NCI-H82 treated with DMSO at 0.1 percent for 48 hours (cell line): Measurements from ENCODE around the gene CARF.
"Not testable (repeated sequence)": the region's sequence is repeated elsewhere in the genome, so short reads cannot be mapped to it uniquely, and the experiment has no call there.

ENCODE experiments used
- DNase-seq: peaks from one replicate; lab custom pipeline; 2025; ENCODE audit not compliant: unreplicated experiment; lab: John Stamatoyannopoulos, UW

The CARF gene

DNA sequence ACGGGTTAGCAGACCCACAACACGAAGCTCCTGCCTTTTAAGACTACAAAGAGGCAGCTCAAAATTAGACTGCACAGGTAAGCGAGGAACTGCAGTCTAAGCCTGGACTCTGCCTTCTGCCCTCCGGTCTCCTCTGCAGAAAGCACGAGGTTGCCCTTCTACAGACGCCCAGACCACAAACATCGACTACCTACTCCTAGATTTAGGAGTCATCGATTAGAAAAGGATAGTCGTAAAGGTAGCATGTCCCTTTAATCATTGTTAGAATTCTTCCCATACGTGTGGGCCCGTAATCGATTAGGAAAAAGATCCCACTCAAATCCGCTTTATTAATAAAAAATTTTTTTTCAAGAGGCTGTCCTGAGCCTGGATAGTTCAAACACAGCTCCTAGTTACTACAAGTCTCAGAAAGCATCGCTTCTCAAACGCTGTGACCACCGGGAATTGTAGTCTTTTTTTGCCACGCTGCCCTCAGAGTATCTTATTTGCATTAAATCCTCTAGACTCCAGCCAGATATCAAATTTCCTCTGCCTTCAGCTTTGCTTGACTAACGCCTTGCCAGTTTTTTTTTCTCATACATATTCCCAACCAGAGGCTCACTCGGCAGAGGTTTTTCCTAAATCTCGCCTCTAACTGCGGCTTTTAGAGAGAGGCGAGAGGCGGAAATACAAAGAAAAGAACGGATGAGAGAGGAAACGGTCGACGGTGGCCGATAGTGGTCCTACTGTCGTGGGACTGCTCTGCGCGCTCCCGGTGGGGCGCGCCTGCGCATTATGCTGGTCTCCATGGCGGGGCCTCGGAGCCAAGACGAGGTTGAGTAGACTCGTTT lies at the start of gene CARF, which contains the start of gene WDR12:
Gene CARF (plus strand): TSS at position 764 of the 830 bp plus-strand sequence. CDS start 29,628 bp downstream, outside the sequence.
Gene WDR12 (minus strand): TSS at position 162 of the 830 bp plus-strand sequence. CDS start 197 bp downstream, outside the sequence.
- DNase-seq = peak; percentile 94

DNA sequence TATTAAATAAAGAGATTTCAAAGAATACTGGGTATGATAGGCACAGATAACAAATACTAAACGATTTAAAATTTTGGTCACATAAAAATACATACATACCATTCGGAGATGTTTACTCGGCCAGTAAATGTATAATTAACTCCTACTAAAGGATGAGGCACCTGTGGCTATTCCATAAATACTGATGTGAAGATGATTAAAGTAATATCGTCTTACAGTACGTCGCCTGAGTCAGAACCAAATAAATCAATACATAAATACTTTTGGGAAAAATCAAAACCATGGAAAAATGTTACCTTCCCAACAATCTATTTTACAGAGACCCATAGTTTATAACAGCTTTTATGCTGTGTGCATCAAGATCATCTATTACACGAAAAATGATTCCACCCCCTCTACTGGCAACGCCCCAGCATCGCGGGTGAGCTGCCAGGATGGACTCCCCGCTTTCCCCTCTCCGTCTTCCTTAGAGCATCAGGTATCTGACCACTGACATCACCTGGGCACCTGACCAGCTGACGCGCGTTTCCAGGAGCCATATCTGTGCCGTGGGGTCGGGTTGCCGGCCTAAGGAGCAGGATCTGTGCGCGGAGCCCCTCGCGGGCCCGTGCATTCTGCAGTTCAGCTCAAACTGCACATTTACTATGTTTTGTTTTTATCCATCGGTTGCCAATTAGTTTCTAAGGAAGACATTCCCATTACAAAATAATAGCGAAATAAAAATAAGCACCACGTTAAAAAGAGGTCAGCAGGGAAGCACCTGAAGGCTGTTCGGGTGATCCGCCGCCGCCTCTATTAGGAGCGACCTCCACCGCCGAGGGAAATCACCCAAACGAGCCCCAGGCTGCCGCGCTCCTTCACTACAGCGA lies 41.4 kb upstream of the CARF start:
- DNase-seq = peak; percentile 36

GRCh38 chr2:202871300-202872141 lies 40.6 kb upstream of the CARF start, which contains the start of gene ICA1L:
Gene ICA1L (minus strand): TSS chr2:202871766. CDS start chr2:202829009, 42,757 bp downstream.
- DNase-seq = peak; percentile 27

DNA sequence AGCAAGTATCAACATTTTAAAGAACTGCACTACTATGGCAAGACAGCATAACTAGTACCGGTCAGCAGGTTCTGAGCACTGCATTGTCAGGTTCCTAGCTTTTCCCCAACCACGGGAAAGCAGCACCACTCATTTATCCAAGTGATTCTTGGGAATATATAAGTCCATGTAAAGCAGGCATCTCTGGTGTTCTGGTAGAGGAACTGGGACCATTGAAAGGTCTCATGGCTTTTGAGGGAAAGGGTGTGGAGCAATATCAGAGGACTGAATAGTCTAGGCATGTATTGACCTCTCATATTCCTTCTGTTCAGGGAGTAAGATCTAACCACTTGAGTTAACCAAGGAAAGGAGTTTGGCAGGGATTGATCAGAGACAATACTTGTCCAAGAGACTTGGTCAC lies 34.4 kb upstream of the CARF start:
- no peak for DNase-seq

GRCh38 chr2:202881570-202881969 lies 30.5 kb upstream of the CARF start:
- DNase-seq = no peak

DNA sequence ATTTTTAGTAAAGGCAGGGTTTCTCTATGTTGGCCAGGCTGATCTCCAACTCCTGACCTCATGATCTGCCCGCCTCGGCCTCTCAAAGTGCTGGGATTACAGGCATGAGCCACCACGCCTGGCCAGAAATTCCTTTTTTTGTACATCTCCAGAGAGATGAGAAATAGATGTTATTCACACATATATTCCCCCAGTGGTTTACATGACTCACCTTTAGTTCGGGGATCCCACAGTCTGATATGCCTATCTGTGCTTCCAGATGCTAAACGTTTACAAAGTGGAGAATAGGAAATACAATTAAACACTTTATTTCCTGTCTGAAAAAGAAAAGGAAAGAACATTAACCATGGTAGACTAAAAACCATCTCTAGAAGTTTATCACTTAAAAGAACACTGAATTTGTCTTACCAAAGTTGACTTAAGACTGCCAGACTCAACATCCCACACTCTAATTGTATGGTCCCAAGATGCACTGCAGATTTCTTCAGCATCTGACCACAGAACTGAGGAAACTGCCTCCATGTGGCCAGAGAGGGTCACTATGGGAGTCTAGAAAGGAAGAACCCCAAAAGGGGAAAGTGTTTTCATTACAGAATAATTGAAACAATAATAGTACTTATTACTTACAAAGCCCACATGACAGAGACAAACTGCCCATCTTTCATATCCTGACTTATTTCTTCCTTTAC lies 27.9 kb upstream of the CARF start:
- DNase-seq = no peak

DNA sequence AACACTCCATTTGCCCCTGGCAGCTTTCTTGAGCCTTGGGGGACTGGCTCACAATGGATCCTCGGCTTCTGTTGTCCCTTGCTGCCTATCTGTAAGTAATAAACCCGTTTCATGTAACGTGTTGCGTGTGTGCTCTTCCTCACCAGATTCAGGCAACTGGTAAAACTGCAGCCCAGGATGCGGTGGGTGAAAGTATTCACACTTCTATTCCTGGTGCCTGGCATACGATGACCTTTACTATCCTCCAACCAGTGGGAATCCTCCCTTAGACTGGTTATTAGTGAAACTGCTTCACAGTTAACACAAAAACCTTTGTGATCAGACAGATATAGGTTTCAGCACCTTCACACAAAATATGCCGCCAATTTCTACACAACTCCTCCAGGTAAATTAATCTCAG lies 26.9 kb upstream of the CARF start:
- DNase-seq = no peak

GRCh38 chr2:202905507-202905906 lies 6.6 kb upstream of the CARF start:
- not testable (repeated sequence) for DNase-seq

- DNase-seq = no peak
Observed at GRCh38 chr2:202908186-202908585, 3.9 kb upstream of the CARF start.

DNA sequence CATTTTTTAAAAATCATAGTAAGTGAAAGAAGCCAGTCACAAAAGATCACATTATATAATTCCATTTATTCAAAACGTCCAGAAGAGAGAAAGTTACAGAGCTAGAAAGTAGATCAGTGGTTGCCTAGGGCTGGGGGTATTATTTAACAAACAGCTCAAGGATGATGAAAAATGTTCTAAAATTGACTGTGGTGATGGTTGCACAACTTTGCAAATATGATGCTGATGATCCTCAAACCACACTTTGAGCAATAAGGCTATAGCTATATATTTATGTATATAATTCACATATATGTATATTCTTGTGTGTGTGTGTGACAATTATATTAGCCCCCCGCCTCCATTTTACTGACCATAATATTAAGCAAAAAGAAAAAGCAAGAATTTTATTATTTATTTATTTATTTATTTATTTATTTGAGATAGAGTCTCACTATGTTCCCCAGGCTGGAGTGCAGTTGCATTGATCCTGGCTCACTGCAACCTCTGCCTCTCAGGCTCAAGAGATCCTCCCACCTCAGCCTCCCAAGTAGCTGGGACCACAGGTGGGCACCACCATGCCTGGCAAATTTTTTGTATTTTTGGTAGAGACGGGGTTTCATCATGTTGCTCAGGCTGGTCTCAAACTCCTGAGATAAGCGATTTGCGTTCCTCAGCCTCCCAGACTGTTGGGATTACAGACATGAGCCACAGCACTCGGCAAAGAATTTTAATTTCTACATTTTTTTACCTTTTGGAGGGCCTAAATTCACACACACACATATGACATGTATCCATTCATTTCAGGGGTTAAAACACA lies 2.5 kb upstream of the CARF start:
- no peak for DNase-seq

DNA sequence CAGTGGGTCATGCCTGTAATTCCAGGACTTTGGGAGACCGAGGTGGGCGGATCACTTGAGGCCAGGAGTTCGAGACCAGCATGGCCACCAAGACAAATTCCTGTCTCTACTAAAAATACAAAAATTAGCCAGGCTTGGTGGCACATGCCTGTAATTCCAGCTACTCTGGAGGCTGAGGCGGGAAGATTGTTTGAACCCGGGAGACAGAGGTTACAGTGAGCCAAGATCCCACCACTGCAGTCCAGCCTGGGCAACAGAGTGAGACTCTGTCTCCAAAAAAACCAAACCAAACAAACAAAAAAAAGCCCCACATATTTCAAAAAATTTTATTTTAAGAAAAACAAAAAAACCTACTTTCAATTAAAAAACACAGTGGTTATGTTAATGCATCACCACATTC lies 1.8 kb upstream of the CARF start:
- DNase-seq = not testable (repeated sequence)

DNA sequence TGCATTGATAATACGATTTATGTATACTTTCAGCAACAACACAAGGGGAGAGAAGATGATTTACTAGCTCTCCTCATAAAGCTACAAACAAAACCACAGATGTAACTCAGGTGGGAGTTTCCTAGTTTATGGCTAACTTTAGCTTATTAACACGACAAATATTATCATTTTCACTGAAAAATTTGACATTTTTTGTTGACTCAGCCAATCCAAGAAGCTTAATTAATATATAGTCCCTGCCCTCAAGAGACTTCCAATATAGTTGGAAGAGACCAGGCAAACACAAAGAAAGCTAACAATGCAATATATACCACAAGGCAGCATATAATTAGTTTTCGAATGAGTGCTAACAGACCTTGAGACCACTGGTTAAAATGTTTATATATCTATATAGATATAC lies 1.4 kb upstream of the CARF start:
- DNase-seq = no peak

DNA sequence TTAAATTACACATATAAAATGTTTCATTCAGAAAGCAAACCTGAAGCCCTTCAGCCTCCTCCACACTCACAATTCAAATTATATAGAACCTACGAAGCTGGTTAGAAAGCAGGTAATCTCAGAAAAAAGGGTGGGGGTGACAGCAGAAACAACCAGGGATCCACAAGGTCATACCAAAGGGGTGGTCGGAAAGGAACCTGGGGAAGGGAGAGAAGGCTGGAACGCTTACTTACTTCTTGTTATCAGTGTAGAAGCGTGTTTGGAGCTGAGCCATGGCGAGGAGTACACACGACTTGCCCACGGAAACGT lies 918 bp upstream of the CARF start:
- DNase-seq = no peak

GRCh38 chr2:202912342-202913201 lies 497 bp downstream of the CARF start:
- not testable (repeated sequence) for DNase-seq

DNA sequence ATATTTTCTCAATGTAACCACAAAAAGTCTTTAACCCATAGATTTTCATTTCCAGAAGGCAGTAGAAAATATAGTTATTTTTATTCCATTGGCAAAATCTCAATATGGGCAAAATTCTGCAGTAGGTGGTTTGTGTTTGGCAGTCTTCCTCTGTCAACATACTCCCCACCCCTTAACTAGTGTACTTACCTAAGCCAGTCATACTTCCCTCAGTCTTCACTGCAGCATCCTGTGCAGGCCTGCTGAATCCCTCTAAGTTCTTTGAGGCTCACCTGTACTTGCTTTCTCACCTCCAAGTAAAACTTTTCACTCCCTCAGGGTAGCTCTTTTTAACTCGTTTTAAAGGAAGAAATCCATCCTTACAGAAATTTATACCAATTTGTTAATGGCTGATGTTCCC lies 6.8 kb downstream of the CARF start:
- no peak for DNase-seq

GRCh38 chr2:202932425-202933138 lies 20.5 kb downstream of the CARF start:
- DNase-seq = no peak

GRCh38 chr2:202933139-202933510 lies 21.1 kb downstream of the CARF start:
- DNase-seq = no peak

DNA sequence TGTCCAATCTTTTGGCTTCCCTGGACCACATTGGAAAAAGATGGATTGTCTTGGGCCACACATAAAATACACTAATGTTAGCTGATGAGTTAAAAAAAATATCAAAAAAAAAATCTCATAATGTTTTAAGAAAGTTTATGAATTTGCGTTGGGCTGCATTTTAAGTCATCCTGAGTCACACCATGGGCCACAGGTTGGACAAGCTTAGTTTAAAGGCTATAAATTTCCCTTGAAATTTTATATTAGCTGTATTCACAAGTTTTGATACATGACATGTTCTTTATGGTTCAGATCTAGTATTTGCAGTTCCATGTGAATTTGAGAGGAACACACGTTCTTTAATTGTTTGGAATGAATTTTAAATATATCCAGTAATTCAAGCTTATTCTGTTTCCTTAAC lies 21.9 kb downstream of the CARF start:
- DNase-seq = no peak
